Measurements from ENCODE around the gene NOS1AP. TPM values are rescaled to one million over a fixed set of nuclear protein-coding genes. Genes with fewer than 3 reads are reported as not detected.
A peak's percentile ranks its signal among the peaks of the same experiment; 100 is the strongest.

The NOS1AP gene
- total RNA-seq, 1 experiment from 2014 or later = 2.4 TPM

DNA sequence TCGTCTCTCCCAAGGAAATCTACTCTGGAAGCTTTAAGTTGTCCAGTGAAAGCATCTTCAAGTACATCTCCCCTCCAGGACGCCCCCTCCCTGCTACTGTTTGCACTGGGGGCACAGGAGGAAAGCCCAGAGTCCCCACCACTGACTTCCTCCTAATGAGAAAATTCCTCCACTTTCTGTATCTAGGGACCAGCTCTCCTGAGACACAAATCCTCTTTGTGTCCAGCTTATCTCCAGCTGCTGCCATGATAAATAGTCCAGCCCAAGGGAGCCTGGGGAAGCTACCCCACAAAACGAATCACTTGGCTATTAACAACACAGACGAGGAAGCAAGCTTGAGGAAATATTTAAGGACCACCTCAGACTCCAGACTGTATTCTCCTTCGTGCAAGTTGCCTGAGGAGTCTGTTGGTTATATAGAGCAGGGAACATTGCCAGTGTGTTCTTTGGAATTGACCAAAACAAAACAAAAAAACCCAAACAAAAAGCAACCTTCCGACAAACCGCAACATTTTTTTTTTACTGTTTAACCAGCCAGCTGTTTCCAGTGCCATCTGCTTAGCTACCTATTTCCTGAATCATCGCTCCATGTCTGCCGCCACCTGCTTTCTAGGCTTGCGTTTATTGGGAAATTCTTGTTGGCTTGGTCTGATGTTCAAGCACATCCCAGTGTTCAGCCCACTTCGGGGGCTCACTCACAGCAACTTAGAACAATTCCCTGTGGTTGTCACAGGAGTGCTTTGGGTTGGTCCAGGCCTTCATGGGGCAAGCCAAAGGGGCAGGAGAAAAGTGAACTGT lies 319.7 kb downstream of the NOS1AP start:
- Mint-ChIP-seq H3K27me3 (ENCODE audit: insufficient read depth, unreplicated experiment) (no peaks in the 10 kb centered on the region), H3K36me3 (ENCODE audit: insufficient read depth, unreplicated experiment) (no peaks in the 10 kb centered on the region), H3K4me1 (ENCODE audit: insufficient read depth, unreplicated experiment) (peaks cover 55% of the 10 kb centered on the region), H3K9me3 (ENCODE audit: unreplicated experiment) (no peaks in the 10 kb centered on the region), H3K4me3 (ENCODE audit: unreplicated experiment) (peak overlapping the region; percentile 43), H3K27ac (ENCODE audit: low read depth, unreplicated experiment) (peak overlapping the region; percentile 83)
- ChIA-PET POLR2A (interaction anchor here (0.6 to 2.7 kb wide), 11 partner anchors 9 to 999 kb away, joined by 3 to 23 read pairs (median 4); partner anchors contain the start of genes C1orf226 and NOS1AP), CTCF (interaction anchor here (0.6 to 8.0 kb wide), 29 partner anchors 8 to 597 kb away, joined by 3 to 171 read pairs (median 5); partner anchors contain the start of genes C1orf226 and SPATA46)
- TSS peak; percentile 75 for BruUV-seq (replicated peaks)
- intact Hi-C loops (cut with micrococcal nuclease) = loop anchor here (5.0 kb wide), 1 partner anchor 247 kb away; no protein-coding TSS in a partner anchor
- DNase-seq (ENCODE audit: unreplicated experiment) = peak; percentile 89
- TF ChIP-seq, protein P1, sequence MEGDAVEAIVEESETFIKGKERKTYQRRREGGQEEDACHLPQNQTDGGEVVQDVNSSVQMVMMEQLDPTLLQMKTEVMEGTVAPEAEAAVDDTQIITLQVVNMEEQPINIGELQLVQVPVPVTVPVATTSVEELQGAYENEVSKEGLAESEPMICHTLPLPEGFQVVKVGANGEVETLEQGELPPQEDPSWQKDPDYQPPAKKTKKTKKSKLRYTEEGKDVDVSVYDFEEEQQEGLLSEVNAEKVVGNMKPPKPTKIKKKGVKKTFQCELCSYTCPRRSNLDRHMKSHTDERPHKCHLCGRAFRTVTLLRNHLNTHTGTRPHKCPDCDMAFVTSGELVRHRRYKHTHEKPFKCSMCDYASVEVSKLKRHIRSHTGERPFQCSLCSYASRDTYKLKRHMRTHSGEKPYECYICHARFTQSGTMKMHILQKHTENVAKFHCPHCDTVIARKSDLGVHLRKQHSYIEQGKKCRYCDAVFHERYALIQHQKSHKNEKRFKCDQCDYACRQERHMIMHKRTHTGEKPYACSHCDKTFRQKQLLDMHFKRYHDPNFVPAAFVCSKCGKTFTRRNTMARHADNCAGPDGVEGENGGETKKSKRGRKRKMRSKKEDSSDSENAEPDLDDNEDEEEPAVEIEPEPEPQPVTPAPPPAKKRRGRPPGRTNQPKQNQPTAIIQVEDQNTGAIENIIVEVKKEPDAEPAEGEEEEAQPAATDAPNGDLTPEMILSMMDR (IDR thresholded peaks at IDR 0.05; ENCODE audit: unreplicated experiment) = no peak

DNA sequence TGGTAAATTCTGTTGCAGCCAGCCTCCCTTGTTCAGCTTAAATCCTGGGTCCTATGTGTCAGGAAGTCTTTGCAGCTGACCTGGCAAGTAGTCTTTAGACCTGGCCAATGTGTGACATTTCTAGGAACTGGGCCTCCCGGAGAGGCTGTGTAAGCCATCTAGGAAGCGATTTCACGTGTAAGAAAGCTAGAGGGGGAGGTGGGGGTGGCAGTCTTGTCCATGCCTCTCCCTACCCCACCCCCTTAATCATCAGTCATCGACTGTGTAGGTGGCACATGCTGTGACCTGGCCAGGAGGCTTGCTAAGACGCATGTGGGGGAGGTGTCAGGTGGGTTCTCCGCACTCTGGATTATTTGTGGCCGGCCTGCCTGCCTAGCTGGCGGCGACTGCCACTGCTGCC lies 320.5 kb downstream of the NOS1AP start:
- POLR2A ChIA-PET = interaction anchor here (0.9 to 3.7 kb wide), 7 partner anchors 8 to 334 kb away, joined by 3 to 26 read pairs (median 4); partner anchors contain the start of gene C1orf226
- H3K27me3 Mint-ChIP-seq (ENCODE audit: insufficient read depth, unreplicated experiment) = no peaks in the 10 kb centered on the region
- intact Hi-C loops (cut with micrococcal nuclease) = loop anchor here (5.0 to 10.0 kb wide), 2 partner anchors 248 to 595 kb away; no protein-coding TSS in a partner anchor
- peak overlapping the region; percentile 83 for H3K27ac Mint-ChIP-seq (ENCODE audit: low read depth, unreplicated experiment)
- TF ChIP-seq, protein P1 (IDR thresholded peaks at IDR 0.05; ENCODE audit: unreplicated experiment) = no peak
- peak; percentile 47 for DNase-seq (ENCODE audit: unreplicated experiment)
- CTCF ChIA-PET = interaction anchor here (0.6 to 8.0 kb wide), 30 partner anchors 9 to 574 kb away, joined by 3 to 171 read pairs (median 6); partner anchors contain the start of genes C1orf226 and SPATA46
- H3K4me3 Mint-ChIP-seq (ENCODE audit: unreplicated experiment) = no peak overlapping the region
- BruUV-seq (replicated peaks) = no TSS peak
- no peaks in the 10 kb centered on the region for H3K9me3 Mint-ChIP-seq (ENCODE audit: unreplicated experiment)
- no peaks in the 10 kb centered on the region for H3K36me3 Mint-ChIP-seq (ENCODE audit: insufficient read depth, unreplicated experiment)
- H3K4me1 Mint-ChIP-seq (ENCODE audit: insufficient read depth, unreplicated experiment) = peaks cover 51% of the 10 kb centered on the region

DNA sequence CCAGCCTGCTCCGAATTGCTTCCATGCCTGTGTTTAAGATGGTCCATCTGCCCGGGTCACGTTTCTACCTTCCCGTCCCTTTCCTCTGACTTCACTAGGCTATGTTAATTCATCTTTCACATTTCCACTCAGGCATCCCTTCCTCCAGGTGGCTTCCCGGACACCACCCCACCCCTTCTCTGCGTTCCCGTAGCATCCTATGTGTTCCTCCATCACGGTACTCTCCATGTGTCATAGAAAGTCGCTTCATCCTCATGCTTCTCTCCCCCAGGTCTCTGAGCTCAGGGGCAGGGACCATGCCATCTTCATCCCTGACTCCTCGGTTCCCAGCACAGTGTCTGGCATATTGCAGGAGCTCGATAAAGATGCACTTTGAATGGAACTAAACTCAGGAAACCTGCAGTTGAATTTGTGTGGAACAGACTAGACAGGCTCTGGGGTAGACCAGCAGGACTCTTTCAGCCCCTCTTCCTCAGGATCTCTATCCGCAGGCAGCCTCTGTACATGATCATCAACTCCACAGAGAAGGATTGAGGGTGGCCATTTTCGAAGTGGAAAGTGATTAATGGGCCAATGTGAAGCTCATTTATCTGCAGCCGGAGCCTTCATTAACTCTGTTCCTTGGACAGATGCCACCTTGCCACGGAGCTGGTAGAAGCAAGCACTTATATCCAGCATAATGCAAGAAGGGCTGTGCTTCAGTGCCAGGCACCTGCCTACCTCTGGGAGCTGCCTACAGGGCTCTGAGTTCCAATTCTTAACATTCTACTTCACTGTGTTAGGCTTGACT lies 321.1 kb downstream of the NOS1AP start:
- TF ChIP-seq, protein P1 (IDR thresholded peaks at IDR 0.05; ENCODE audit: unreplicated experiment) = no peak
- BruUV-seq (replicated peaks) = no TSS peak
- peak overlapping the region; percentile 83 for H3K27ac Mint-ChIP-seq (ENCODE audit: low read depth, unreplicated experiment)
- peaks cover 45% of the 10 kb centered on the region for H3K4me1 Mint-ChIP-seq (ENCODE audit: insufficient read depth, unreplicated experiment)
- CTCF ChIA-PET = interaction anchor here (0.6 to 8.0 kb wide), 42 partner anchors 10 to 575 kb away, joined by 3 to 171 read pairs (median 6); partner anchors contain the start of genes C1orf226 and SPATA46
- H3K4me3 Mint-ChIP-seq (ENCODE audit: unreplicated experiment) = no peak overlapping the region
- H3K36me3 Mint-ChIP-seq (ENCODE audit: insufficient read depth, unreplicated experiment) = no peaks in the 10 kb centered on the region
- no peaks in the 10 kb centered on the region for H3K27me3 Mint-ChIP-seq (ENCODE audit: insufficient read depth, unreplicated experiment)
- H3K9me3 Mint-ChIP-seq (ENCODE audit: unreplicated experiment) = no peaks in the 10 kb centered on the region
- POLR2A ChIA-PET = interaction anchor here (0.7 to 3.7 kb wide), 4 partner anchors 9 to 335 kb away, joined by 3 to 26 read pairs (median 14); partner anchors contain the start of gene C1orf226
- intact Hi-C loops (cut with micrococcal nuclease) = loop anchor here (10.0 kb wide), 1 partner anchor 596 kb away; no protein-coding TSS in a partner anchor
- no peak for DNase-seq (ENCODE audit: unreplicated experiment)
